ENCODE results near the gene MAN1A1.

MAN1A1 gene

DNA sequence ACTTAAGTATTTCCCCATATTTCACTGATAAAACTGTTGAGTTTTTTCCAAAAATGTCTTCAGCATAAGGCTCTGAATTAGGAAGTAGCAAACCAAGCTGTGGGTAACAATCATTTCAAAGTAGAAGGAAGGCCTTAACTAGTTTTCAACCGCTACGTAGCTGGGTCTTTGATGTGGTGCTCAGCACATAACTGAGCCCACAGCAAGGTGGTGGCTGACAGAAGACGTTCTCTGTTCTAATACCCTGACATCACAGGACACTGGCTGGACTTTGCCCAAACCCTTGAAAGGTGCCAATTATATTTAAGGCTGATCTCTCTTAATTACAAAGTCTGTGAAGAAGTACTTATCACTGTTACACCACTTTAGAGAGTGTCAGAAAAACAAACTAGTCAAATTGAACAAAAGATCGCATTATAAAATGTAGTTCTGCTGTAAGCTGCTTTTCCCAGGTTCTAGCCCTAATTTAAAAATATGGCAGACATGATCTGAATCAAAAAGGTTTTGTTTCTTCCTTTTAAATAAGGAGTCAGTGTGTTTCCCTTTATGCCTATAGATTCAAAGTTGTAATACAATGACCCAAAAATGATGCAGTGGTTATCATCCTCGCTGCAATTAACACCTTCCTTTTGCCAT, 26.7 kb downstream of the MAN1A1 start:
- TF ChIP-seq, protein P1, sequence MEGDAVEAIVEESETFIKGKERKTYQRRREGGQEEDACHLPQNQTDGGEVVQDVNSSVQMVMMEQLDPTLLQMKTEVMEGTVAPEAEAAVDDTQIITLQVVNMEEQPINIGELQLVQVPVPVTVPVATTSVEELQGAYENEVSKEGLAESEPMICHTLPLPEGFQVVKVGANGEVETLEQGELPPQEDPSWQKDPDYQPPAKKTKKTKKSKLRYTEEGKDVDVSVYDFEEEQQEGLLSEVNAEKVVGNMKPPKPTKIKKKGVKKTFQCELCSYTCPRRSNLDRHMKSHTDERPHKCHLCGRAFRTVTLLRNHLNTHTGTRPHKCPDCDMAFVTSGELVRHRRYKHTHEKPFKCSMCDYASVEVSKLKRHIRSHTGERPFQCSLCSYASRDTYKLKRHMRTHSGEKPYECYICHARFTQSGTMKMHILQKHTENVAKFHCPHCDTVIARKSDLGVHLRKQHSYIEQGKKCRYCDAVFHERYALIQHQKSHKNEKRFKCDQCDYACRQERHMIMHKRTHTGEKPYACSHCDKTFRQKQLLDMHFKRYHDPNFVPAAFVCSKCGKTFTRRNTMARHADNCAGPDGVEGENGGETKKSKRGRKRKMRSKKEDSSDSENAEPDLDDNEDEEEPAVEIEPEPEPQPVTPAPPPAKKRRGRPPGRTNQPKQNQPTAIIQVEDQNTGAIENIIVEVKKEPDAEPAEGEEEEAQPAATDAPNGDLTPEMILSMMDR (IDR thresholded peaks at IDR 0.05; ENCODE audit: low read depth, low read length, missing control alignments): no peak
- no peak overlapping the region for H3K4me3 ChIP-seq (replicated peaks; ENCODE audit: low read depth, low read length)
- DNase-seq (ENCODE audit: extremely low read depth, low read depth): no peak

DNA sequence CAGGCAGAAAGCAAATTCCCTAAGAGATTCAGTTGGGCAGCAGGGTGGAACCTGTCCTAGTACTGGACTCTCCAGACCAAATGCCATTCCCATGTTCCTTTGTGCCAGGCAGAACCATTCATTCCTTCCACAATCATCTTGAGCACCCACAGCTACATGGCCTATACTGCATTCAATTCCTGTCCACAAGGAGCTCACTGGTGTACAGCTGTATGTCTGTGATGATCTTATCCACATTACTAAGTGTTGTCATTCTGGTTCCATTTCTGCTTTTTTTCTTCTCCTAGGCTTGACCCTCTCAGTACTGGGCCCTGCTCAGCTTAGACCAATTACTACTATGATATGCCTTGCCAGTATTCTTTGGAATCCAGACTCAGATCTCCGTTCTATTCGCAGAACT, 27.5 kb downstream of the MAN1A1 start:
- no peak for DNase-seq (ENCODE audit: extremely low read depth, low read depth)
- H3K4me3 ChIP-seq (replicated peaks; ENCODE audit: low read depth, low read length): no peak overlapping the region
- TF ChIP-seq, protein P1 (IDR thresholded peaks at IDR 0.05; ENCODE audit: low read depth, low read length, missing control alignments): no peak

DNA sequence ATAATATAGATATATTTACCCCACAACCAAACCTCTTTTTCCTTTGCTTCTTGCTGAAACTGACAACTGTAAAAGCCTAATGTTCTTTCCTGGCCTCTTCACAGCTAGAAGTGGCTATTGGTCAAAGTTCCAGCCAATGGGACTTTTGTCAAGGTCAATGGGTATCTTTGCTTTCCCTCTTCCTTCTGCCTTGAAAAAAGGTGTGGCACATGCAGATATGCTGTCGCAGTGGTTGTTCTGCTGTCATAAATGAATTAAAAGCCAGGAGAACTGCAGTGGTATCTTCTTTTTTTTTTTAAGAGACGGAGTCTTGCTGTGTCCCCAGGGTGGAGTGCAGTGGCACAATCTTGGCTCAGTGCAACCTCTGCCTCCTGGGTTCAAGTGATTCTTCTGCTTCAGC, 29.9 kb downstream of the MAN1A1 start:
- no peak overlapping the region for H3K4me3 ChIP-seq (replicated peaks; ENCODE audit: low read depth, low read length)
- TF ChIP-seq, protein P1 (IDR thresholded peaks at IDR 0.05; ENCODE audit: low read depth, low read length, missing control alignments): no peak
- DNase-seq (ENCODE audit: extremely low read depth, low read depth): no peak

DNA sequence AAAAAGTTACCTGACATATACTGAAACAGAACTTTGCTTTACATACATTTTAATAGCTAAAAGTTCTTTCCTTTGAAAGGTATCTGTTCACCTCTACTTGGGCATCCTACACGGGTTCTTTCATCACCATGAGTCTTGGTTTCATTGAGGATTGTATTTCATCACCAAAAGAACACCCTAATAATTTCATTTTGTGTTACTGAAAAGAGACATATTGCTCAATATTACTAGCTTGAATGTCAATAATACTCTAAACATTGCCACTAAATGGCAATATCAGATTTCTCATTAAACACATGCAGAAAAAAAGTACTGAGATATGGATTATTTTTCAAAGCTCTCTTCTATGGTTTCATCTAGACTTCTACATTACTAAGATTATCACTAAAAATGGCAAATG, 30.8 kb downstream of the MAN1A1 start:
- no peak overlapping the region for H3K4me3 ChIP-seq (replicated peaks; ENCODE audit: low read depth, low read length)
- no peak for DNase-seq (ENCODE audit: extremely low read depth, low read depth)
- TF ChIP-seq, protein P1 (IDR thresholded peaks at IDR 0.05; ENCODE audit: low read depth, low read length, missing control alignments): no peak

DNA sequence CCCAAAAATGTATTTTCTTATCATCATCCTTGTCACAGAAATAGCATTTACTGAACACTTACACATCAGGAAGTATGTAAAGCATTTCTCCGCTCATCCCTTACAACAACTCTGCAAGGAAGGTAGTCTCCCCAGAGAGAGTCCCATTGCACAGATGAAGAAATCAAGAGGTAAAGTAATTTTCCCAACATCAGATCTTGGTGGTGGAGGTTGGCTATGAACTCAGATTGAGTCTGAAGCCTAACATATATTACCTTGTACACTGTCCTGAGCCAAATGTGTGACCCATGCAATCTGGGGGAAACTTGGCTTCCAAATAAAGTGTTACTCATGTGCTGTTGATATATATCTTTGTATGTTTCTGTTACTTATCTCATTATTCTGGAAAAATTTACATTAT, 31.4 kb downstream of the MAN1A1 start:
- DNase-seq (ENCODE audit: extremely low read depth, low read depth): no peak
- TF ChIP-seq, protein P1 (IDR thresholded peaks at IDR 0.05; ENCODE audit: low read depth, low read length, missing control alignments): no peak
- no peak overlapping the region for H3K4me3 ChIP-seq (replicated peaks; ENCODE audit: low read depth, low read length)

DNA sequence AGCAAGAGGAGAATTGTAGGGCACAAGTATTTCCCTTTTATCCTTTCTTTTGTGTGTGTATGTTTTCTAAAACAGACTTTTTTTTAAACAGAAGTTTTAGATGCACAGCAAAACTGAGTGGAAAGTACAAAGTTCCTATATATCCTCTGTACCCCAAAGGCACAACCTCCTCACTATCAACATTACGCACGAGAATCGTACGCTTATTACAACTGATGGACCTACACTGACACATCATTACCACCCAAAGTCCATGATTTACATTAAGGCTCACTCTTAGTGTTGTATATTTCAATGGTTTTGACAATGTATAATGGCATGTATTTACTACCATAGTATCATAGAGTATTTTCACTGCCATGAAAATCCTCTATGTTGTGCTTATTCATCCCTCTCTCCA, 32.6 kb downstream of the MAN1A1 start:
- H3K4me3 ChIP-seq (replicated peaks; ENCODE audit: low read depth, low read length): no peak overlapping the region
- TF ChIP-seq, protein P1 (IDR thresholded peaks at IDR 0.05; ENCODE audit: low read depth, low read length, missing control alignments): no peak
- no peak for DNase-seq (ENCODE audit: extremely low read depth, low read depth)

DNA sequence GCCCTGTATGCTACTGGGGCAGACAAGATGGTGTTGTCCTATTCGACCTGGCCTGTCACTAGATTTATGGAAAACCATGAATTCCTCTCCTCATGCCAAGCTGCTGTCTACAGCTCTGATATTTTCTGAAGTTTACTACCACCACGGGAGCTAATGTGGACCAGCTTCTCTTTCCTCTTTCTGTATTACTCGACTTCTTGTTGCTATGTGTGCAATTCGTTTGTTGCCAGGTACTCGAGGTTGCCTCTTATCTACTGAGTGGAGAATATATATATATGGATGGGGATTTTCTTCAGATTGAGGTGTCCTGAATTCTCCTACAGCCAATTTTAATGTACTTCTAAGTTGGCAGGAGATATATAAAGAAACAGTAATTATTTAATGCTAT, 34.7 kb downstream of the MAN1A1 start:
- H3K4me3 ChIP-seq (replicated peaks; ENCODE audit: low read depth, low read length): no peak overlapping the region
- DNase-seq (ENCODE audit: extremely low read depth, low read depth): no peak
- TF ChIP-seq, protein P1 (IDR thresholded peaks at IDR 0.05; ENCODE audit: low read depth, low read length, missing control alignments): no peak

Data from HFF-Myc (cell line).